H1 (cell line): ENCODE measurements around the gene ASCL5. TPM values are rescaled to one million over a fixed set of nuclear protein-coding genes. Genes with fewer than 3 reads are reported as not detected.

Source experiments
- CTCF ChIA-PET: fragments of 300-600 bp; sonication (Branson Sonifier 250); formaldehyde crosslinking; loops from one replicate; lab custom pipeline; 2021; ENCODE audit not compliant: partially characterized antibody; lab: Charles Lee
- POLR2A ChIA-PET: fragments of 300-600 bp; sonication (Branson Sonifier 250); formaldehyde crosslinking; loops from one replicate; lab custom pipeline; 2021; ENCODE audit warnings: inconsistent platforms; ENCODE audit not compliant: partially characterized antibody; lab: Charles Lee
- DNase-seq, 2 experiments: peaks; one replicate each; pipeline versions ENCODE4 v3.0.0 to v3.0.0-alpha.2; 2010 to 2022; ENCODE audit warnings: low spot score in 2 of 2, low read depth in 1 of 2, mixed read lengths in 1 of 2
- FAIRE-seq: peaks from 2 replicates; lab custom pipeline; 2011; peaks lifted over from hg19 to GRCh38; lab: Jason Lieb, UNC
- H2AFZ ChIP-seq: 2 replicates; pipeline ENCODE4 v1.8.1; 2012; ENCODE audit warnings: low read length, inconsistent platforms
- H2AK5ac ChIP-seq: 2 replicates; pipeline ENCODE4 v1.6.1; 2013; ENCODE audit warnings: low read depth, low read length
- H2BK120ac ChIP-seq: replicated peaks from 2 replicates; pipeline ENCODE3; 2013; ENCODE audit warnings: low read depth, low read length, inconsistent platforms
- H2BK12ac ChIP-seq: 2 replicates; pipeline ENCODE4 v1.6.1; 2013; ENCODE audit warnings: low read depth, low read length
- H2BK15ac ChIP-seq: 2 replicates; pipeline ENCODE4 v1.6.1; 2013; ENCODE audit warnings: low read length
- H2BK20ac ChIP-seq: 2 replicates; pipeline ENCODE4 v1.6.1; 2013; ENCODE audit warnings: low read length
- H2BK5ac ChIP-seq: 2 replicates; pipeline ENCODE4 v1.6.1; 2013; ENCODE audit warnings: low read depth, low read length
- H3K14ac ChIP-seq: 2 replicates; pipeline ENCODE4 v1.6.1; 2013; ENCODE audit warnings: inconsistent platforms; ENCODE audit not compliant: insufficient read length
- H3K18ac ChIP-seq: 2 replicates; pipeline ENCODE4 v1.6.1; 2013; ENCODE audit warnings: low read length; ENCODE audit errors: extremely low read depth
- H3K23ac ChIP-seq: 2 replicates; pipeline ENCODE4 v1.6.1; 2013; ENCODE audit warnings: inconsistent platforms; ENCODE audit not compliant: insufficient read length
- H3K23me2 ChIP-seq: 2 replicates; pipeline ENCODE4 v1.6.1; 2013; ENCODE audit warnings: low read depth, low read length
- H3K27ac ChIP-seq: 2 replicates; pipeline ENCODE4 v1.6.1; 2011; ENCODE audit warnings: low read depth, low read length, inconsistent platforms
- H3K27me3 ChIP-seq, 4 experiments: replicated peaks in 1 of 4; 1 replicate in 1 of 4; 2 replicates in 3 of 4; pipeline versions ENCODE4 v1.6.1 to v1.8.1; 2011 to 2013; ENCODE audit warnings: low read length in 3 of 4, mild to moderate bottlenecking in 3 of 4, inconsistent platforms in 2 of 4, mixed read lengths in 2 of 4, moderate library complexity in 1 of 4; ENCODE audit not compliant: control insufficient read depth in 3 of 4, insufficient read depth in 3 of 4; ENCODE audit errors: extremely low read depth in 1 of 4
- H3K36me3 ChIP-seq, 4 experiments: 2 replicates each; pipeline versions ENCODE4 v1.6.1 to v1.8.1; 2011 to 2013; ENCODE audit warnings: mild to moderate bottlenecking in 4 of 4, low read length in 3 of 4, moderate library complexity in 2 of 4, control low read depth in 1 of 4, inconsistent platforms in 1 of 4; ENCODE audit not compliant: insufficient read depth in 4 of 4, control insufficient read depth in 2 of 4
- H3K4ac ChIP-seq: replicated peaks from 2 replicates; pipeline ENCODE3; 2013; ENCODE audit warnings: low read length, low read depth, mixed read lengths, inconsistent platforms; ENCODE audit not compliant: insufficient read length
- H3K4me1 ChIP-seq, 4 experiments: replicated peaks in 1 of 4; 1 replicate in 1 of 4; 2 replicates in 3 of 4; pipeline versions ENCODE4 v1.6.1 to v1.8.1; 2011 to 2013; ENCODE audit warnings: low read length in 3 of 4, inconsistent platforms in 2 of 4, mixed read lengths in 1 of 4; ENCODE audit not compliant: insufficient read depth in 4 of 4, control insufficient read depth in 3 of 4
- H3K4me2 ChIP-seq, 2 experiments: 2 replicates each; pipeline versions ENCODE4 v1.6.1 to v1.8.1; 2011 to 2013; ENCODE audit warnings: low read depth in 2 of 2, low read length in 2 of 2, control low read depth in 1 of 2, inconsistent platforms in 1 of 2, mild to moderate bottlenecking in 1 of 2; ENCODE audit not compliant: insufficient read depth in 1 of 2
- H3K4me3 ChIP-seq, 4 experiments: fragments of 200-600, 300-600 bp in 1 of 4; sonication (generic), shearing (Covaris generic), sonication (Bioruptor Twin) in 1 of 4; 2 replicates each; pipeline versions ENCODE4 v1.5.1 to v1.8.1; 2011 to 2016; ENCODE audit warnings: low read length in 4 of 4, low read depth in 3 of 4, control low read depth in 2 of 4, inconsistent platforms in 2 of 4, mild to moderate bottlenecking in 2 of 4, mixed read lengths in 1 of 4, moderate library complexity in 1 of 4; ENCODE audit not compliant: insufficient read depth in 2 of 4; ENCODE audit errors: extremely low read depth in 1 of 4
- H3K56ac ChIP-seq: replicated peaks from 2 replicates; pipeline ENCODE3; 2013; ENCODE audit warnings: low read depth, mild to moderate bottlenecking, mixed read lengths, low read length, inconsistent platforms; ENCODE audit not compliant: insufficient read length
- H3K79me1 ChIP-seq: 2 replicates; pipeline ENCODE4 v1.6.1; 2013; ENCODE audit warnings: low read depth, low read length, control low read depth
- H3K79me2 ChIP-seq, 2 experiments: 2 replicates each; pipeline versions ENCODE4 v1.6.1 to v1.8.1; 2012 to 2013; ENCODE audit warnings: low read length in 2 of 2, mild to moderate bottlenecking in 2 of 2, inconsistent platforms in 1 of 2; ENCODE audit not compliant: insufficient read depth in 2 of 2, control insufficient read depth in 1 of 2
- H3K9ac ChIP-seq, 4 experiments: replicated peaks in 1 of 4; 1 replicate in 1 of 4; 2 replicates in 3 of 4; pipeline versions ENCODE4 v1.6.1 to v1.8.1; 2011 to 2013; ENCODE audit warnings: low read depth in 3 of 4, low read length in 3 of 4, control low read depth in 2 of 4, mild to moderate bottlenecking in 2 of 4, moderate library complexity in 2 of 4, inconsistent platforms in 1 of 4; ENCODE audit errors: extremely low read depth in 1 of 4
- H3K9me3 ChIP-seq, 2 experiments: 2 replicates each; pipeline versions ENCODE4 v1.6.1 to v1.8.1; 2012 to 2013; ENCODE audit warnings: mild to moderate bottlenecking in 2 of 2, moderate library complexity in 2 of 2, control low read depth in 1 of 2, inconsistent platforms in 1 of 2, low read depth in 1 of 2, low read length in 1 of 2, mixed read lengths in 1 of 2; ENCODE audit not compliant: insufficient read depth in 2 of 2
- H4K20me1 ChIP-seq, 2 experiments: replicated peaks in 1 of 2; 2 replicates each; pipeline versions ENCODE3 to v1.8.1; 2011 to 2013; ENCODE audit warnings: inconsistent platforms in 2 of 2, low read length in 2 of 2, mild to moderate bottlenecking in 1 of 2; ENCODE audit not compliant: insufficient read depth in 2 of 2, control insufficient read depth in 1 of 2
- H4K5ac ChIP-seq: 2 replicates; pipeline ENCODE4 v1.6.1; 2013; ENCODE audit warnings: low read length, low read depth, mixed read lengths, inconsistent platforms; ENCODE audit not compliant: insufficient read length
- H4K8ac ChIP-seq: 2 replicates; pipeline ENCODE4 v1.8.0; 2013; ENCODE audit warnings: mild to moderate bottlenecking, moderate library complexity, low read length, inconsistent platforms; ENCODE audit not compliant: insufficient read depth; ENCODE audit errors: extremely low read depth
- H4K91ac ChIP-seq: replicated peaks from 2 replicates; pipeline ENCODE3; 2013; ENCODE audit warnings: low read length, mixed read lengths, inconsistent platforms; ENCODE audit not compliant: insufficient read length
- RAD21 ChIP-seq, 2 experiments: IDR thresholded peaks in 1 of 2; conservative IDR thresholded peaks in 1 of 2; 2 replicates each; pipeline ENCODE4 v1.6.1; 2011; ENCODE audit warnings: low read depth in 2 of 2, low read length in 2 of 2, improper control_type of control experiment in 1 of 2, inconsistent platforms in 1 of 2, mild to moderate bottlenecking in 1 of 2, moderate library complexity in 1 of 2
- SP2 ChIP-seq: IDR thresholded peaks from 2 replicates; pipeline ENCODE4 v1.6.1; 2012; ENCODE audit warnings: mild to moderate bottlenecking, low read length, inconsistent platforms
- WGBS, 2 experiments: shearing (Covaris generic) in 1 of 2; methylation state at CpG; one replicate each; pipeline versions ENCODE4 v1.1.6 to v1.1.7; 2013 to 2015; ENCODE audit warnings: low lambda C conversion rate in 2 of 2, mixed read lengths in 2 of 2, inconsistent platforms in 1 of 2, low coverage in 1 of 2, missing lambda C conversion rate in 1 of 2; ENCODE audit not compliant: insufficient replicate concordance in 2 of 2, insufficient coverage in 1 of 2, insufficient read length in 1 of 2; ENCODE audit errors: extremely low coverage in 1 of 2, missing lambda C conversion rate in 1 of 2; 5-methylcytosine and 5-hydroxymethylcytosine counted together
- polyA plus RNA-seq, 7 experiments: library from polyadenylated mRNA; depleted of rRNA in 3 of 7; stranded (reverse) in 5 of 7; unstranded in 2 of 7; fragments of >200 nt in 5 of 7; fragments of 200-250 nt in 2 of 7; gene quantifications; 1 replicate in 5 of 7; 2 replicates in 1 of 7; 4 replicates in 1 of 7; pipeline versions ENCODE4 v1.2.1 to v1.2.3, GENCODE V29; 2011 to 2013; ENCODE audit warnings: missing spikeins in 2 of 7, mixed read lengths in 2 of 7
- total RNA-seq: library from RNA; stranded (reverse); fragmentation: NEBNext Ultra II Directional; extraction: Animal tissue kit (Norgen Biotek cat#: 25700); gene quantifications from 2 replicates; pipeline ENCODE4 v1.2.1, GENCODE V29; 2021
- TF ChIP-seq, protein P1 (sequence below), 3 experiments: IDR thresholded peaks; 1 replicate in 2 of 3; 2 replicates in 1 of 3; pipeline versions ENCODE4 v1.5.1 to v1.6.1; 2011; ENCODE audit warnings: low read length in 3 of 3, mild to moderate bottlenecking in 3 of 3, inconsistent platforms in 2 of 3, low read depth in 1 of 3, moderate library complexity in 1 of 3; ENCODE audit not compliant: insufficient read depth in 1 of 3; ENCODE audit errors: control extremely low read depth in 1 of 3

Gene ASCL5
- total and polyA plus RNA-seq, 2 of the 8 experiments (the other 6 are each of a cell fraction or from before 2014, with no cell fraction given), result 0.29 to 0.41 TPM

GRCh38 chr1:201088901-201089525 is 38.0 kb downstream of the ASCL5 start:
- DNase-seq (no peak), FAIRE-seq (no peak)
- H3K79me2 ChIP-seq, result no peaks in the 10 kb centered on the region
- POLR2A ChIA-PET, result no interaction called here
- H2AFZ ChIP-seq, result no peak overlapping the region
- H3K18ac ChIP-seq, result no peak overlapping the region
- no peak overlapping the region for H3K9ac ChIP-seq
- H3K4me1 ChIP-seq, result no peaks in the 10 kb centered on the region
- TF ChIP-seq, protein P1, sequence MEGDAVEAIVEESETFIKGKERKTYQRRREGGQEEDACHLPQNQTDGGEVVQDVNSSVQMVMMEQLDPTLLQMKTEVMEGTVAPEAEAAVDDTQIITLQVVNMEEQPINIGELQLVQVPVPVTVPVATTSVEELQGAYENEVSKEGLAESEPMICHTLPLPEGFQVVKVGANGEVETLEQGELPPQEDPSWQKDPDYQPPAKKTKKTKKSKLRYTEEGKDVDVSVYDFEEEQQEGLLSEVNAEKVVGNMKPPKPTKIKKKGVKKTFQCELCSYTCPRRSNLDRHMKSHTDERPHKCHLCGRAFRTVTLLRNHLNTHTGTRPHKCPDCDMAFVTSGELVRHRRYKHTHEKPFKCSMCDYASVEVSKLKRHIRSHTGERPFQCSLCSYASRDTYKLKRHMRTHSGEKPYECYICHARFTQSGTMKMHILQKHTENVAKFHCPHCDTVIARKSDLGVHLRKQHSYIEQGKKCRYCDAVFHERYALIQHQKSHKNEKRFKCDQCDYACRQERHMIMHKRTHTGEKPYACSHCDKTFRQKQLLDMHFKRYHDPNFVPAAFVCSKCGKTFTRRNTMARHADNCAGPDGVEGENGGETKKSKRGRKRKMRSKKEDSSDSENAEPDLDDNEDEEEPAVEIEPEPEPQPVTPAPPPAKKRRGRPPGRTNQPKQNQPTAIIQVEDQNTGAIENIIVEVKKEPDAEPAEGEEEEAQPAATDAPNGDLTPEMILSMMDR (IDR thresholded peaks at IDR 0.05; ENCODE audit: control extremely low read depth in 1 of 3, insufficient read depth in 1 of 3, low read depth in 1 of 3, low read length in 3 of 3), result peak in 2 of 3 experiments; percentile 9 to 15; a peak in 2 of 4 replicates
- TF ChIP-seq RAD21 (IDR thresholded peaks at IDR 0.05 in 1 of 2, conservative IDR thresholded peaks at IDR 0.05 in 1 of 2; ENCODE audit: low read depth in 2 of 2, low read length in 2 of 2) (peak; percentile 24 to 35; a peak in 3 of 4 replicates), SP2 (no peak)
- WGBS, 2 experiments, result 82% methylated on average over 19 of the region's 19 CpGs; no CpG with 5 or more reads in 1 of the 2 experiments
- no peak overlapping the region for H3K27ac ChIP-seq
- no peak overlapping the region for H2AK5ac ChIP-seq
- no peaks in the 10 kb centered on the region for H4K20me1 ChIP-seq
- no peaks in the 10 kb centered on the region for H3K23me2 ChIP-seq
- no peak overlapping the region for H2BK120ac ChIP-seq
- H3K4me3 ChIP-seq, result no peak overlapping the region
- H3K27me3 ChIP-seq, result no peaks in the 10 kb centered on the region
- H2BK20ac ChIP-seq, result no peak overlapping the region
- no peaks in the 10 kb centered on the region for H3K36me3 ChIP-seq
- no peak overlapping the region for H2BK15ac ChIP-seq
- H4K8ac ChIP-seq, result no peak overlapping the region
- H3K4me2 ChIP-seq, result no peak overlapping the region
- no peak overlapping the region for H4K5ac ChIP-seq
- H3K56ac ChIP-seq, result no peak overlapping the region
- H3K9me3 ChIP-seq, result no peaks in the 10 kb centered on the region
- no peak overlapping the region for H2BK5ac ChIP-seq
- H2BK12ac ChIP-seq, result no peak overlapping the region
- no peak overlapping the region for H3K14ac ChIP-seq
- H3K23ac ChIP-seq, result no peak overlapping the region
- no peaks in the 10 kb centered on the region for H3K79me1 ChIP-seq
- no peak overlapping the region for H4K91ac ChIP-seq
- CTCF ChIA-PET, result interaction anchor here (0.8 to 3.6 kb wide), 9 partner anchors 9 to 109 kb away, joined by 3 to 29 read pairs (median 3); no protein-coding TSS in a partner anchor
- H3K4ac ChIP-seq, result no peak overlapping the region
